ENCODE measurements around the gene RTP3.

Gene RTP3

DNA sequence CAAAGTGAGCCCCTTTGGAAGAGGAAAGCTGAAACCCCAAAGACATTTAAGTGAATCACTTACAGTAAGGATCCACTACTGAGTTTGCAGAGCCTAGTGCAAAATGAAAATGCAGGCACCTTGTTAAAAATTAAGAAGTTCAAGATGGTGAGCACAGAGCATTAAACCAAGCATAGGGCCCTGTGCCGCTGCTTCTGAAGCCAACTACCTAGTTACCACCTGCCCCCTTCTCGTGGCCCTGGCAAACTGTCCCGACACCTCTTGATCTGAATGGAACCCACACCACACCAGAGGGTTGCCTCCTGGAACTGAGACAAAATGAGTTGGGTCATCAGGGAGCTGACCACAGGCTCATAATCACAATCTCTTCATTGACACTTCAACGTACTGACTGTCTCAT, 42.8 kb downstream of the RTP3 start:
- no peak for DNase-seq
- Histone ChIP-seq H3K27me3 (no peaks in the 10 kb centered on the region), H3K9me3 (no peaks in the 10 kb centered on the region), H3K4me3 (ENCODE audit: low read depth, low read length) (no peak overlapping the region), H3K4me1 (no peaks in the 10 kb centered on the region), H3K36me3 (no peaks in the 10 kb centered on the region)
- TF ChIP-seq, protein P1, sequence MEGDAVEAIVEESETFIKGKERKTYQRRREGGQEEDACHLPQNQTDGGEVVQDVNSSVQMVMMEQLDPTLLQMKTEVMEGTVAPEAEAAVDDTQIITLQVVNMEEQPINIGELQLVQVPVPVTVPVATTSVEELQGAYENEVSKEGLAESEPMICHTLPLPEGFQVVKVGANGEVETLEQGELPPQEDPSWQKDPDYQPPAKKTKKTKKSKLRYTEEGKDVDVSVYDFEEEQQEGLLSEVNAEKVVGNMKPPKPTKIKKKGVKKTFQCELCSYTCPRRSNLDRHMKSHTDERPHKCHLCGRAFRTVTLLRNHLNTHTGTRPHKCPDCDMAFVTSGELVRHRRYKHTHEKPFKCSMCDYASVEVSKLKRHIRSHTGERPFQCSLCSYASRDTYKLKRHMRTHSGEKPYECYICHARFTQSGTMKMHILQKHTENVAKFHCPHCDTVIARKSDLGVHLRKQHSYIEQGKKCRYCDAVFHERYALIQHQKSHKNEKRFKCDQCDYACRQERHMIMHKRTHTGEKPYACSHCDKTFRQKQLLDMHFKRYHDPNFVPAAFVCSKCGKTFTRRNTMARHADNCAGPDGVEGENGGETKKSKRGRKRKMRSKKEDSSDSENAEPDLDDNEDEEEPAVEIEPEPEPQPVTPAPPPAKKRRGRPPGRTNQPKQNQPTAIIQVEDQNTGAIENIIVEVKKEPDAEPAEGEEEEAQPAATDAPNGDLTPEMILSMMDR (IDR thresholded peaks at IDR 0.05; ENCODE audit: low read depth, low read length), result no peak

GRCh38 chr3:46541835-46542234, 44.1 kb downstream of the RTP3 start:
- H3K4me1 ChIP-seq, result no peaks in the 10 kb centered on the region
- no peaks in the 10 kb centered on the region for H3K9me3 ChIP-seq
- no peak for DNase-seq
- TF ChIP-seq, protein P1 (IDR thresholded peaks at IDR 0.05; ENCODE audit: low read depth, low read length), result no peak
- no peak overlapping the region for H3K4me3 ChIP-seq (ENCODE audit: low read depth, low read length)
- no peaks in the 10 kb centered on the region for H3K36me3 ChIP-seq
- H3K27me3 ChIP-seq, result no peaks in the 10 kb centered on the region

DNA sequence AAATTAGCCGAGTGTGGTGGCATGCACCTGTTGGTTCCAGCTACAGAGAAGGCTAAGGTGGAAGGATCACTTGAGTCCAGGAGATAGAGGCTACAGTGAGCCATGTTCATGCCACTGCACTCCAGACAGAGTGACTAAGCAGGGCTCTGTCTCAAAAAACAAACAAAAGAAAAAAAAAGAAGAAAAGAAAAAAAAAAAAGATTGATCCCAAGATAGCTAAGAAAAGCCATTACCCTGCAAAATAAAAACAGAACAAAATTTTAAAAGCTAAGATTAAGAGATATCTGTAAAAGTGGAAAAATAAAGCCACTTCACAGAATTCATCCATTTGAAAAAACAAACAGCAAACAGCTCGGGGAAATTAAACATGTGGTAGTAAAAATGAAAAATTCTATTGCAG, 44.6 kb downstream of the RTP3 start:
- H3K9me3 ChIP-seq, result no peaks in the 10 kb centered on the region
- TF ChIP-seq, protein P1 (IDR thresholded peaks at IDR 0.05; ENCODE audit: low read depth, low read length), result no peak
- no peaks in the 10 kb centered on the region for H3K27me3 ChIP-seq
- H3K4me1 ChIP-seq, result no peaks in the 10 kb centered on the region
- H3K36me3 ChIP-seq, result no peaks in the 10 kb centered on the region
- no peak overlapping the region for H3K4me3 ChIP-seq (ENCODE audit: low read depth, low read length)
- no peak for DNase-seq

DNA sequence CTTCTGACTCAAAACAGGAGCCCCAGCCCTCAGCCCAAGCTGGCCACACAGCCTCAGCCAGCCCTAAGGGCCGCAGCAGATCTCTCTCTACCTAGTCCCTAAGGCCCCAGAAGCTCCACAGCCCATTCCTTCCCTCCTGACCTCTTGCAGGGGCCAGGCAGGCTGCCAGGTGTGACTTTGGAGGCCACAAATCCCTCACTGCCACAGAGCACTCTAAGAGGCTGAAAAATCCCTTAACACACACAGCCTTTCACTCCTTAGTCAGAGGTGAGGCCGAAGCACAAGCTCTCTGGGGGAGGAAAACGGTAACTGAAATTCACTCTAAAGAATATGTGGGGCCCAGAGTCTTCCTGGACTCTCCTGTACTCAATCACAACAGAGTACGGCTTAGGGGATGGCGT, 45.0 kb downstream of the RTP3 start:
- TF ChIP-seq, protein P1 (IDR thresholded peaks at IDR 0.05; ENCODE audit: low read depth, low read length), result no peak

DNA sequence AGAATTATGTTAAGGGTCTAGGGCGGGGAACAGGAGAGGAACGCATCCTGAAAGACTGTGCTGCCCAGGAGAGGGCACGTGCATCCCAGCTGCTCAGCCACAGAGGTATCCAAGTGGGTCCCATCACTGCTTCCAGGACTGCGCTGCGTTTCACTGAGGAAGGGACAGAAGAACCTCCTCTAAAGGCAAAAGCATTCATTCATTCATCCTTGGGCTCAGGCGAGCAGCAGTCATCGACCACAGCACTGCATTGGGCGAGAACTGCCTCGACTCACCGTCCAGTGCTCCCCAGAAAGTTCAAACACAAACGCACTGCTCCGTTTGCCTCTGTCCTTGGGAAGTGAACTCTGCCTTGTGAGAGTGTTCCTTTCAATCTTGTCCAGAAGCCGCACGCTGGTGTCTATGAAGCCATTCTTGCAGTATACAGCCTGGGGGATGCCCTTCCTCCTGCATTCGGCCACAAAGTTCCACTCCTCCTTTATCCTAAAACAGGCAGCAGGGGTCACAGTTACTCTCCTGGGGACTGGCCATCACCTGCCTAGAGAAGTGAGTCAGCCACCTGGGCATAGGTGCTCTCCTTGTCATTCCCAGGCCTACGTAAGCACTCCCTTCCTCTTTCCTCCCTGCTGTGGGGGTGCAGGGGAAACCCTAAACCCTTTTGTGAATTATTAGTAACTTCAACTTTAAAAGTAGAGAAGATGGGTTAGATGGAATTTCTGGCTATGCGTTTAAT, 47.2 kb downstream of the RTP3 start:
- H3K9me3 ChIP-seq, result no peaks in the 10 kb centered on the region
- H3K4me3 ChIP-seq (ENCODE audit: low read depth, low read length), result no peak overlapping the region
- no peaks in the 10 kb centered on the region for H3K27me3 ChIP-seq
- H3K4me1 ChIP-seq, result no peaks in the 10 kb centered on the region
- no peak for DNase-seq
- TF ChIP-seq, protein P1 (IDR thresholded peaks at IDR 0.05; ENCODE audit: low read depth, low read length), result no peak
- H3K36me3 ChIP-seq, result no peaks in the 10 kb centered on the region

More for the DNA sequence above, 45.0 kb downstream of the RTP3 start:
- H3K4me1 ChIP-seq, result no peaks in the 10 kb centered on the region
- DNase-seq, result no peak
- no peak overlapping the region for H3K4me3 ChIP-seq (ENCODE audit: low read depth, low read length)
- H3K9me3 ChIP-seq, result no peaks in the 10 kb centered on the region
- no peaks in the 10 kb centered on the region for H3K27me3 ChIP-seq
- H3K36me3 ChIP-seq, result no peaks in the 10 kb centered on the region

- Histone ChIP-seq H3K4me1 (no peaks in the 10 kb centered on the region), H3K4me3 (ENCODE audit: low read depth, low read length) (no peak overlapping the region), H3K9me3 (no peaks in the 10 kb centered on the region), H3K36me3 (no peaks in the 10 kb centered on the region), H3K27me3 (no peaks in the 10 kb centered on the region)
- TF ChIP-seq, protein P1 (IDR thresholded peaks at IDR 0.05; ENCODE audit: low read depth, low read length), result no peak
- no peak for DNase-seq
These were observed 48.2 kb downstream of the RTP3 start for GRCh38 chr3:46545818-46546630.
